Measurements from ENCODE around the gene TCHHL1.

TCHHL1 gene

GRCh38 chr1:152110860-152111514, 22.1 kb upstream of the TCHHL1 start:
- H3K9me3 ChIP-seq (ENCODE audit: severe bottlenecking), result peaks cover 54% of the 10 kb centered on the region
- peaks cover 91% of the 10 kb centered on the region for H3K27me3 ChIP-seq (ENCODE audit: insufficient read depth, low read depth, severe bottlenecking)
- TF ChIP-seq, protein P1, sequence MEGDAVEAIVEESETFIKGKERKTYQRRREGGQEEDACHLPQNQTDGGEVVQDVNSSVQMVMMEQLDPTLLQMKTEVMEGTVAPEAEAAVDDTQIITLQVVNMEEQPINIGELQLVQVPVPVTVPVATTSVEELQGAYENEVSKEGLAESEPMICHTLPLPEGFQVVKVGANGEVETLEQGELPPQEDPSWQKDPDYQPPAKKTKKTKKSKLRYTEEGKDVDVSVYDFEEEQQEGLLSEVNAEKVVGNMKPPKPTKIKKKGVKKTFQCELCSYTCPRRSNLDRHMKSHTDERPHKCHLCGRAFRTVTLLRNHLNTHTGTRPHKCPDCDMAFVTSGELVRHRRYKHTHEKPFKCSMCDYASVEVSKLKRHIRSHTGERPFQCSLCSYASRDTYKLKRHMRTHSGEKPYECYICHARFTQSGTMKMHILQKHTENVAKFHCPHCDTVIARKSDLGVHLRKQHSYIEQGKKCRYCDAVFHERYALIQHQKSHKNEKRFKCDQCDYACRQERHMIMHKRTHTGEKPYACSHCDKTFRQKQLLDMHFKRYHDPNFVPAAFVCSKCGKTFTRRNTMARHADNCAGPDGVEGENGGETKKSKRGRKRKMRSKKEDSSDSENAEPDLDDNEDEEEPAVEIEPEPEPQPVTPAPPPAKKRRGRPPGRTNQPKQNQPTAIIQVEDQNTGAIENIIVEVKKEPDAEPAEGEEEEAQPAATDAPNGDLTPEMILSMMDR (IDR thresholded peaks at IDR 0.05; ENCODE audit: low read depth, low read length), result no peak
- DNase-seq, result peak; percentile 53
- H3K36me3 ChIP-seq, result no peaks in the 10 kb centered on the region
- no peak overlapping the region for H3K27ac ChIP-seq
- H3K4me3 ChIP-seq (ENCODE audit: low read depth, low read length), result peak overlapping the region; percentile 4

DNA sequence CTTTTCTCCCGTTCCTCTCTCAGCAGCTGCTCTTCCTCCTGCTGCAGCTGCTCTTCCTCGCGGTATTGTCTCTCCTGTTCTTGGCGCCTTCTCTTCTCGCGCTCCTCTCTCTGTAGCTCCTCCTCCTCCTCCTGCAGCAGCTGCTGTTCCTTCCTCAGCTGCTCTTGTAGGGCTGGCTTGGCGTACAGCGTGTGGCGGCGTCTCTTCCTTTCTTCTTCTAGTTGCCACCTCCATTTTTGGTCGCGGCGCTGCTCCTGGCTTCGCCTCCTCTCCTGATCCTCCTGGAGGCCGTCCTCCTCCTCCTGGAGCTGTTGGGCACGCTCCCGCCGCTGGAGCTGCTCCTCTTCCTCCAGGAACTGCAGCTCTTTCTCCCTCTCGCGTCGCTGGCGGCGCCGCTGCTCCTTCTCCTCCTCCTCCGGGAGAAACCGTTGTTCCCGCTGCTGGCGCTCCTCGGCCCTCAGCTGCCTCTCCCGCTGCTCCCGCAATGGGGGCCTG, 21.5 kb upstream of the TCHHL1 start:
- peak; percentile 34 for DNase-seq
- peaks cover 91% of the 10 kb centered on the region for H3K27me3 ChIP-seq (ENCODE audit: insufficient read depth, low read depth, severe bottlenecking)
- H3K4me3 ChIP-seq (ENCODE audit: low read depth, low read length), result peak overlapping the region; percentile 1; the same call in 1 of the 2 replicates
- H3K27ac ChIP-seq, result no peak overlapping the region
- no peaks in the 10 kb centered on the region for H3K36me3 ChIP-seq
- TF ChIP-seq, protein P1 (IDR thresholded peaks at IDR 0.05; ENCODE audit: low read depth, low read length), result no peak
- peaks cover 54% of the 10 kb centered on the region for H3K9me3 ChIP-seq (ENCODE audit: severe bottlenecking)

DNA sequence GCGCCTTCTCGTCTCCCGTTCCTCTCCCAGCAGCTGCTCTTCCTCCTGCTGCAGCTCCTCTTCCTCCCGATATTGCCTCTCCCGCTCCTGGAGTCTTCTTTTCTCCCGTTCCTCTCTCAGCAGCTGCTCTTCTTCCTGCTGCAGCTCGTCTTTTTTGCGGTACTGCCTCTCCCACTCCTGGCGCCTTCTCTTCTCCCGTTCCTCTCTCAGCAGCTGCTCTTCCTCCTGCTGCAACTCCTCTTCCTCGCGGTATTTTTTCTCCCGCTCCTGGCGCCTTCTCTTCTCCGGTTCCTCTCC, 21.1 kb upstream of the TCHHL1 start:
- H3K27ac ChIP-seq, result no peak overlapping the region
- TF ChIP-seq, protein P1 (IDR thresholded peaks at IDR 0.05; ENCODE audit: low read depth, low read length), result no peak
- H3K27me3 ChIP-seq (ENCODE audit: insufficient read depth, low read depth, severe bottlenecking), result peaks cover 91% of the 10 kb centered on the region
- no peaks in the 10 kb centered on the region for H3K36me3 ChIP-seq
- H3K9me3 ChIP-seq (ENCODE audit: severe bottlenecking), result peaks cover 54% of the 10 kb centered on the region
- no peak overlapping the region for H3K4me3 ChIP-seq (ENCODE audit: low read depth, low read length)
- no peak for DNase-seq

- TF ChIP-seq, protein P1 (IDR thresholded peaks at IDR 0.05; ENCODE audit: low read depth, low read length), result no peak
- H3K36me3 ChIP-seq, result no peaks in the 10 kb centered on the region
- H3K27me3 ChIP-seq (ENCODE audit: insufficient read depth, low read depth, severe bottlenecking), result peaks cover 91% of the 10 kb centered on the region
- no peak overlapping the region for H3K27ac ChIP-seq
- H3K4me3 ChIP-seq (ENCODE audit: low read depth, low read length), result no peak overlapping the region
- peaks cover 54% of the 10 kb centered on the region for H3K9me3 ChIP-seq (ENCODE audit: severe bottlenecking)
- DNase-seq, result no peak
These were observed 20.6 kb upstream of the TCHHL1 start for GRCh38 chr1:152109231-152109997.

- no peak for DNase-seq
- Histone ChIP-seq H3K4me3 (ENCODE audit: low read depth, low read length) (no peak overlapping the region), H3K27me3 (ENCODE audit: insufficient read depth, low read depth, severe bottlenecking) (peaks cover 91% of the 10 kb centered on the region), H3K36me3 (no peaks in the 10 kb centered on the region), H3K9me3 (ENCODE audit: severe bottlenecking) (peaks cover 54% of the 10 kb centered on the region), H3K27ac (no peak overlapping the region)
- TF ChIP-seq, protein P1 (IDR thresholded peaks at IDR 0.05; ENCODE audit: low read depth, low read length), result no peak
These were observed 20.0 kb upstream of the TCHHL1 start for GRCh38 chr1:152108882-152109222.
